NCI-H2107 (cell line): ENCODE data around the gene PPP4C.
"Not testable (repeated sequence)": the region's sequence is repeated elsewhere in the genome, so short reads cannot be mapped to it uniquely, and the experiment has no call there.

Experiments
- DNase-seq: peaks from one replicate; lab custom pipeline; 2025; lab: John Stamatoyannopoulos, UW

PPP4C gene

DNA sequence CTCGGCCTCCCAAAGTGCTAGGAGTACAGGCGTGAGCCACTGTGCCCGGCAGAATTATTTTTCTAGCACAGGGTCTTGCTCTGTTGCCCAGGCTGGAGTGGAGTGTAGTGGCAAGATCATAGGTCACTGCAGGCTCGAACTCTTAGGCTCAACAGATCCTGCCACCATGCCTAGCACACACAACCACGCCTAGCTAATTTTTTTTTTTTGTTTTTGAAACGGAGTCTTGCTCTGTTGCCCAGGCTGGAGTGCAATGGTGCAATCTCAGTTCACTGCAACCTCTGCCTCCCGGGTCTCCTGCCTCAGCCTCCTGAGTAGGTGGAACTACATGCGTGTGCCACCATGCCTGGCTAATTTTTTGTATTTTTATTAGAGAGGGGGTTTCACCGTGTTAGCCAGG lies 49.9 kb downstream of the PPP4C start:
- DNase-seq: not testable (repeated sequence)

DNA sequence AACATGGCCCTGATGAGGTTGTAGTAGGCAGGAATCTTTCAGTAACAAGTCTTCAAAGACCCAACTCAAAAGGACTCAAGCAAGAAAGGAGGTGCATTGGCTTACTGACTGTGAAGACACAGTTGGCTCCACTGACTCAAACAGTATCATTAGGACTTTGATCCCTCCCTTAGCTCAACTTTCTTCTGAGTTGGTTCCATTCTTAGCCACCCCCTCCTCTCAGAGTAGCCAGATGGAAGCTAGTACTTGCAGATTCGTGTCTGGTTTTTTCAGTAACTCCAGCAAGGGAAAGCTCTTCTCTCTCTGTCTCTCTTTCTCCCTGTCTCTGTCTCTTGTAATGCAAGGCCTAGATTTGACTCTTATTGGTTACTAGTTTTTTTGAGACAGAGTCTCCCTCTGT lies 52.2 kb downstream of the PPP4C start:
- no peak for DNase-seq

DNA sequence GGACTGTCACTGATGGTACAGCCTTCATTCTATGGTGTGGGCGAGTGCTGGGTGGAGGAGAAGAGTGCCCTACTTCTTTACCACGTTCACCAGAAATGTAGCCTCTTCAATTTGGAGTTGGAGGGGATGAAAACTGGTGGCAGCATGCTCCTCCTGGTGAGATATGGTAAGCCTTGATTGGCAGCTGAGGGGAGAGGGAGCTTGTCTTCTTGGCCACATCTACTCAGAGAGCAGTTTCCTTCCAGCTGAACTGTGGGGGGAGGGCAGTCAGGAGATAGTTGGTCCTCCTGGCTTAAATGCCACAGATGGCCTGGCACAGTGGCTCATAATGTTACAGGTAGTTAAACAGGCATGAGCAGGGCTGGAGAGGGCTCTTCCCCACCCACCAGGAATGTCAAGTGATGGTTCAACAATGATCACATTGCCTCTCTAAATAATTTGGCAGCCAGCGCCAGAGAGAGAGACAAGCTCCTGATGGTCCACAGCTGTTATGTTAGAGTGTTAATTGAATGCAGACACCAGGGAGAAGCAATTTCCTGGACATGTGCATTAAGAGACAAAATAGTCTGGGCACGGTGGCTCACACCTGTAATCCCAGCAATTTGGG lies 56.2 kb downstream of the PPP4C start:
- DNase-seq: peak; percentile 72

DNA sequence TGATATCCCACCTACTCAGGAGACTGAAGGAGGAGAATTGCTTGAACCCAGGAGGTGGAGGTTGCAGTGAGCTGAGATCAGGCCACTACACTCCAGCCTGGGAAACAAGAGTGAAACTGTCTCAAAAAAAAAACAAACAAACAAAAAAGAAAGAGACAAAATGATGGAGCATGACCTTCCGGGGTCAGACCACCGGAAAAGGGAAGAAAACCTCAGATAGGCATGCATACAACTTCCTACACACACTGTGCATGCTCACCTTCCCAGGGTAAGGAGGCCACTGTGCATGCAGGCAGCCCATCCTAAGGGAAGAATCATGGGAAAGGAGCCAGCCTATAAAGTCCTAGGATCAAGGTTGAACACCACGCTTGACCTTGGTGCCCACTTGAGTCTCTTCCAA lies 56.8 kb downstream of the PPP4C start:
- no peak for DNase-seq
